Measurements from ENCODE around the gene CDH4. TPM values are rescaled to one million over a fixed set of nuclear protein-coding genes. Genes with fewer than 3 reads are reported as not detected.

CDH4 gene
- total RNA-seq, 1 donor from 2014 or later, result 0.23 TPM

- H3K27ac Mint-ChIP-seq (ENCODE audit: unreplicated experiment), result no peak overlapping the region
- no peaks in the 10 kb centered on the region for H3K36me3 Mint-ChIP-seq (ENCODE audit: low read depth, unreplicated experiment)
- H3K27me3 Mint-ChIP-seq (ENCODE audit: unreplicated experiment), result peaks cover 4% of the 10 kb centered on the region
- no peaks in the 10 kb centered on the region for H3K9me3 Mint-ChIP-seq (ENCODE audit: unreplicated experiment)
- no peak for TF ChIP-seq CTCF (IDR thresholded peaks at IDR 0.05; ENCODE audit: unreplicated experiment)
- no peak overlapping the region for H3K4me3 Mint-ChIP-seq (ENCODE audit: unreplicated experiment)
- no peak for DNase-seq (ENCODE audit: low spot score)
- peaks cover 2% of the 10 kb centered on the region for H3K4me1 Mint-ChIP-seq (ENCODE audit: unreplicated experiment)
These were observed 94.9 kb downstream of the CDH4 start for GRCh38 chr20:61346996-61347395.

GRCh38 chr20:61347443-61347842, 95.4 kb downstream of the CDH4 start:
- Mint-ChIP-seq H3K4me1 (ENCODE audit: unreplicated experiment) (peaks cover 2% of the 10 kb centered on the region), H3K27ac (ENCODE audit: unreplicated experiment) (no peak overlapping the region), H3K4me3 (ENCODE audit: unreplicated experiment) (no peak overlapping the region), H3K27me3 (ENCODE audit: unreplicated experiment) (peaks cover 5% of the 10 kb centered on the region), H3K9me3 (ENCODE audit: unreplicated experiment) (no peaks in the 10 kb centered on the region), H3K36me3 (ENCODE audit: low read depth, unreplicated experiment) (no peaks in the 10 kb centered on the region)
- no peak for TF ChIP-seq CTCF (IDR thresholded peaks at IDR 0.05; ENCODE audit: unreplicated experiment)
- no peak for DNase-seq (ENCODE audit: low spot score)

DNA sequence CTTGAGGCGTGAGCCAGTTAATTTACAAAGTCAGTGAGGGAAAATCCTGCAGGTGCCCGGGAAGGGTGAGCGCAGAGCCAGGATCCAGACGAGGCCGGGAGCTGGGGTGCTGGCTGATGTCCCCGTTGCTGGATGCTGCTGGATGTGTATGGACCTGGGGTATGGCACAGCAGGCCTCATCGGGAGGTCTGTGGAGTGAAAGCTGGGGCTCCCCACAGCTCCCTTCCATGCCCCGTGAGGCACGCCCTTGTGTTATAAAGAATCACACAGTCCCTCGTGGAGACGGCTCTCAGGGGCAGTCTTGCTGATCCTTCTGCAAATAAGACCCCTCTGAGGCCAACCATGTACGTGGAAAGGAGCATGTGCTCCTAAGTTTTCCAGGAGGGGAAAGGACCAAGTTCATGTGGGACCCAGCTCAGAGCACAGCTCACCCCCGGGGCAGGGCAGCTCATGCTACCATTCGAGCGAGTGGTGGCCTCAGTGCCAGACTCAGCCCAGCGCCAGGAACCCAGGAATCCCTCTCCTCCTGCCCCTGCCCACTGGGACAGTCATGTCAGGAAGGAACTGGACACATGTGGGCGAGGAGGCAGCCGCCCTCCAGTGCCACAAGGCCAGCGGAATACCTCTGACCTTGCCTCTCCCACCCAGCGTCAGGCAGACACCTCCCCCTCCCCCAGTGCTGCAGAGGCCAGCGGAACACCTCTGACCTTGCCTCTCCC, 97.5 kb downstream of the CDH4 start:
- Mint-ChIP-seq H3K9me3 (ENCODE audit: unreplicated experiment) (no peaks in the 10 kb centered on the region), H3K27ac (ENCODE audit: unreplicated experiment) (no peak overlapping the region), H3K4me1 (ENCODE audit: unreplicated experiment) (peaks cover 4% of the 10 kb centered on the region), H3K4me3 (ENCODE audit: unreplicated experiment) (no peak overlapping the region), H3K27me3 (ENCODE audit: unreplicated experiment) (peaks cover 8% of the 10 kb centered on the region), H3K36me3 (ENCODE audit: low read depth, unreplicated experiment) (no peaks in the 10 kb centered on the region)
- DNase-seq (ENCODE audit: low spot score), result no peak
- no peak for TF ChIP-seq CTCF (IDR thresholded peaks at IDR 0.05; ENCODE audit: unreplicated experiment)

- no peak overlapping the region for H3K27ac Mint-ChIP-seq (ENCODE audit: unreplicated experiment)
- TF ChIP-seq CTCF (IDR thresholded peaks at IDR 0.05; ENCODE audit: unreplicated experiment), result no peak
- no peaks in the 10 kb centered on the region for H3K9me3 Mint-ChIP-seq (ENCODE audit: unreplicated experiment)
- H3K4me1 Mint-ChIP-seq (ENCODE audit: unreplicated experiment), result peaks cover 4% of the 10 kb centered on the region
- peaks cover 8% of the 10 kb centered on the region for H3K27me3 Mint-ChIP-seq (ENCODE audit: unreplicated experiment)
- H3K4me3 Mint-ChIP-seq (ENCODE audit: unreplicated experiment), result no peak overlapping the region
- no peaks in the 10 kb centered on the region for H3K36me3 Mint-ChIP-seq (ENCODE audit: low read depth, unreplicated experiment)
- DNase-seq (ENCODE audit: low spot score), result no peak
These were observed 98.6 kb downstream of the CDH4 start for GRCh38 chr20:61350500-61351250.

Data from endothelial cell (in vitro differentiated cells).